ENCODE measurements around the gene SPTBN5.

SPTBN5 gene

GRCh38 chr15:41917767-41918430 is 24.0 kb upstream of the SPTBN5 start:
- no peaks in the 10 kb centered on the region for H3K27me3 ChIP-seq (ENCODE audit: control insufficient read depth, low read length)
- H3K36me3 ChIP-seq (ENCODE audit: control insufficient read depth, low read length): peaks cover 9% of the 10 kb centered on the region; the same call in 1 of the 2 replicates
- H3K9me2 ChIP-seq (replicated peaks; ENCODE audit: control insufficient read depth, low read length): no peaks in the 10 kb centered on the region
- no peaks in the 10 kb centered on the region for H4K20me1 ChIP-seq (ENCODE audit: control insufficient read depth, insufficient read depth, low read depth, low read length)
- TF ChIP-seq, protein P1, sequence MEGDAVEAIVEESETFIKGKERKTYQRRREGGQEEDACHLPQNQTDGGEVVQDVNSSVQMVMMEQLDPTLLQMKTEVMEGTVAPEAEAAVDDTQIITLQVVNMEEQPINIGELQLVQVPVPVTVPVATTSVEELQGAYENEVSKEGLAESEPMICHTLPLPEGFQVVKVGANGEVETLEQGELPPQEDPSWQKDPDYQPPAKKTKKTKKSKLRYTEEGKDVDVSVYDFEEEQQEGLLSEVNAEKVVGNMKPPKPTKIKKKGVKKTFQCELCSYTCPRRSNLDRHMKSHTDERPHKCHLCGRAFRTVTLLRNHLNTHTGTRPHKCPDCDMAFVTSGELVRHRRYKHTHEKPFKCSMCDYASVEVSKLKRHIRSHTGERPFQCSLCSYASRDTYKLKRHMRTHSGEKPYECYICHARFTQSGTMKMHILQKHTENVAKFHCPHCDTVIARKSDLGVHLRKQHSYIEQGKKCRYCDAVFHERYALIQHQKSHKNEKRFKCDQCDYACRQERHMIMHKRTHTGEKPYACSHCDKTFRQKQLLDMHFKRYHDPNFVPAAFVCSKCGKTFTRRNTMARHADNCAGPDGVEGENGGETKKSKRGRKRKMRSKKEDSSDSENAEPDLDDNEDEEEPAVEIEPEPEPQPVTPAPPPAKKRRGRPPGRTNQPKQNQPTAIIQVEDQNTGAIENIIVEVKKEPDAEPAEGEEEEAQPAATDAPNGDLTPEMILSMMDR (IDR thresholded peaks at IDR 0.05; ENCODE audit: low read depth, low read length, poor library complexity, severe bottlenecking): no peak
- no peak for TF ChIP-seq EZH2phosphoT487 (IDR thresholded peaks at IDR 0.05; ENCODE audit: borderline replicate concordance, low read length)
- no peaks in the 10 kb centered on the region for H3K9me3 ChIP-seq (ENCODE audit: control insufficient read depth, insufficient read depth, low read length)
- no peaks in the 10 kb centered on the region for H3K79me2 ChIP-seq (ENCODE audit: control insufficient read depth, low read length)
- H3F3A ChIP-seq (ENCODE audit: control insufficient read depth, insufficient read depth): no peaks in the 10 kb centered on the region
- no peaks in the 10 kb centered on the region for H3K4me1 ChIP-seq (ENCODE audit: control insufficient read depth, low read length)
- H3K27ac ChIP-seq (ENCODE audit: low read depth, low read length): no peak overlapping the region
- no peak overlapping the region for H3K4me2 ChIP-seq (ENCODE audit: low read length)
- H3K4me3 ChIP-seq (ENCODE audit: low read length): no peak overlapping the region

- H3K36me3 ChIP-seq (ENCODE audit: control insufficient read depth, low read length): peaks cover 9% of the 10 kb centered on the region; the same call in 1 of the 2 replicates
Measured at GRCh38 chr15:41915255-41915994, 21.6 kb upstream of the SPTBN5 start.

DNA sequence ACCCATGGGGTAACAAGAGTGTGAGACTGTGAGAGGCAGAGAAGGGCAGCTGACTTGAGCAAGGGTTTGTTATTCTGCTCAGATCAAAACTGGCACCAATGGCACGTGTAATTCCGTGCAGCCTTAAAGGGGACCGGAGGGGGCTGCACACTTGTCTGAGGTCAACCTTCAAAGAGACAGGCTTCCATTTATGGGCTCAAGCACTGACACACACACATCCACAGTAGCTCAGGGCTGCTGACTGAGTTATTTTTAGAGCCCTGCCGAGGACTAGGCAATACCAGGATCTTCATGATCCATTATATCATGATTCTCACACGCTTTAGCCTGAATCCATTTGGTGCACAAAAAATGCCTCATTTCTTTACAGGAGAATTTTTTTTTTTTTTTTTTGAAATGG is 20.6 kb upstream of the SPTBN5 start:
- no peaks in the 10 kb centered on the region for H3F3A ChIP-seq (ENCODE audit: control insufficient read depth, insufficient read depth)
- H4K20me1 ChIP-seq (ENCODE audit: control insufficient read depth, insufficient read depth, low read depth, low read length): no peaks in the 10 kb centered on the region
- TF ChIP-seq EZH2phosphoT487 (IDR thresholded peaks at IDR 0.05; ENCODE audit: borderline replicate concordance, low read length): no peak
- TF ChIP-seq, protein P1 (IDR thresholded peaks at IDR 0.05; ENCODE audit: low read depth, low read length, poor library complexity, severe bottlenecking): no peak
- no peaks in the 10 kb centered on the region for H3K27me3 ChIP-seq (ENCODE audit: control insufficient read depth, low read length)
- no peaks in the 10 kb centered on the region for H3K4me1 ChIP-seq (ENCODE audit: control insufficient read depth, low read length)
- H3K36me3 ChIP-seq (ENCODE audit: control insufficient read depth, low read length): peaks cover 13% of the 10 kb centered on the region; the same call in 1 of the 2 replicates
- no peaks in the 10 kb centered on the region for H3K9me2 ChIP-seq (replicated peaks; ENCODE audit: control insufficient read depth, low read length)
- no peak overlapping the region for H3K27ac ChIP-seq (ENCODE audit: low read depth, low read length)
- no peaks in the 10 kb centered on the region for H3K9me3 ChIP-seq (ENCODE audit: control insufficient read depth, insufficient read depth, low read length)
- no peak overlapping the region for H3K4me3 ChIP-seq (ENCODE audit: low read length)
- H3K4me2 ChIP-seq (ENCODE audit: low read length): no peak overlapping the region
- H3K79me2 ChIP-seq (ENCODE audit: control insufficient read depth, low read length): no peaks in the 10 kb centered on the region

More at GRCh38 chr15:41915255-41915994, 21.6 kb upstream of the SPTBN5 start:
- H3K4me1 ChIP-seq (ENCODE audit: control insufficient read depth, low read length): no peaks in the 10 kb centered on the region
- no peak overlapping the region for H3K4me3 ChIP-seq (ENCODE audit: low read length)
- no peaks in the 10 kb centered on the region for H3K27me3 ChIP-seq (ENCODE audit: control insufficient read depth, low read length)
- TF ChIP-seq EZH2phosphoT487 (IDR thresholded peaks at IDR 0.05; ENCODE audit: borderline replicate concordance, low read length): no peak
- TF ChIP-seq, protein P1 (IDR thresholded peaks at IDR 0.05; ENCODE audit: low read depth, low read length, poor library complexity, severe bottlenecking): no peak
- H3K9me2 ChIP-seq (replicated peaks; ENCODE audit: control insufficient read depth, low read length): no peaks in the 10 kb centered on the region
- no peak overlapping the region for H3K4me2 ChIP-seq (ENCODE audit: low read length)
- no peaks in the 10 kb centered on the region for H4K20me1 ChIP-seq (ENCODE audit: control insufficient read depth, insufficient read depth, low read depth, low read length)
- H3F3A ChIP-seq (ENCODE audit: control insufficient read depth, insufficient read depth): no peaks in the 10 kb centered on the region
- no peaks in the 10 kb centered on the region for H3K79me2 ChIP-seq (ENCODE audit: control insufficient read depth, low read length)
- H3K27ac ChIP-seq (ENCODE audit: low read depth, low read length): no peak overlapping the region
- no peaks in the 10 kb centered on the region for H3K9me3 ChIP-seq (ENCODE audit: control insufficient read depth, insufficient read depth, low read length)

Data from DOHH2 (cell line).